Neuronal stem cell (in vitro differentiated cells): ENCODE measurements around the gene CA14.

Source experiments
- DNase-seq: peaks from one replicate; pipeline ENCODE4 v3.0.0-alpha.2; 2013; ENCODE audit warnings: low spot score
- H2AFZ ChIP-seq: one replicate; pipeline ENCODE4 v1.6.1; 2013; ENCODE audit warnings: mild to moderate bottlenecking, low read length, inconsistent platforms
- H2AK5ac ChIP-seq: 2 replicates; pipeline ENCODE4 v1.6.1; 2013; ENCODE audit warnings: low read depth, mild to moderate bottlenecking, inconsistent platforms, low read length, moderate library complexity, mixed read lengths
- H2BK120ac ChIP-seq: 2 replicates; pipeline ENCODE4 v1.6.1; 2013; ENCODE audit warnings: low read depth, mild to moderate bottlenecking, inconsistent platforms, low read length, moderate library complexity, mixed read lengths
- H2BK12ac ChIP-seq: one replicate; pipeline ENCODE4 v1.6.1; 2013; ENCODE audit warnings: low read length, inconsistent platforms
- H2BK15ac ChIP-seq: 2 replicates; pipeline ENCODE4 v1.6.1; 2013; ENCODE audit warnings: mild to moderate bottlenecking, low read length, inconsistent platforms, mixed read lengths
- H2BK5ac ChIP-seq: one replicate; pipeline ENCODE4 v1.6.1; 2013; ENCODE audit warnings: inconsistent platforms, mild to moderate bottlenecking, low read length, moderate library complexity
- H3K14ac ChIP-seq: one replicate; pipeline ENCODE4 v1.6.1; 2013; ENCODE audit warnings: low read length, inconsistent platforms
- H3K18ac ChIP-seq: 2 replicates; pipeline ENCODE4 v1.6.1; 2013; ENCODE audit warnings: low read length, inconsistent platforms
- H3K23ac ChIP-seq: 2 replicates; pipeline ENCODE4 v1.6.1; 2013; ENCODE audit warnings: low read depth, mild to moderate bottlenecking, mixed read lengths, low read length, inconsistent platforms; ENCODE audit not compliant: poor library complexity
- H3K27ac ChIP-seq: replicated peaks from 3 replicates; pipeline ENCODE4 v1.5.1; 2013; ENCODE audit warnings: low read length, inconsistent platforms
- H3K27me3 ChIP-seq, 3 experiments: 2 replicates each; pipeline ENCODE4 v1.6.1; 2013; ENCODE audit warnings: low read length in 3 of 3, mild to moderate bottlenecking in 2 of 3, inconsistent platforms in 1 of 3, low read depth in 1 of 3, mixed read lengths in 1 of 3, moderate library complexity in 1 of 3; ENCODE audit not compliant: control insufficient read depth in 3 of 3, insufficient read depth in 3 of 3
- H3K36me3 ChIP-seq, 2 donors: replicated peaks in 1 of 2; 2 replicates each; pipeline ENCODE4 v1.6.1; 2013; ENCODE audit warnings: low read length in 2 of 2; ENCODE audit not compliant: control insufficient read depth in 2 of 2, insufficient read depth in 2 of 2
- H3K4ac ChIP-seq: 2 replicates; pipeline ENCODE4 v1.6.1; 2013; ENCODE audit warnings: inconsistent platforms, mild to moderate bottlenecking, low read length, moderate library complexity
- H3K4me1 ChIP-seq, 2 donors: 1 replicate in 1 of 2; 2 replicates in 1 of 2; pipeline ENCODE4 v1.6.1; 2013; ENCODE audit warnings: low read length in 2 of 2, low read depth in 1 of 2; ENCODE audit not compliant: control insufficient read depth in 2 of 2, insufficient read depth in 1 of 2
- H3K4me2 ChIP-seq: one replicate; pipeline ENCODE4 v1.6.1; 2013; ENCODE audit warnings: mild to moderate bottlenecking, low read length, inconsistent platforms; ENCODE audit not compliant: insufficient read depth, poor library complexity, severe bottlenecking
- H3K4me3 ChIP-seq, 2 donors: 2 replicates each; pipeline ENCODE4 v1.5.1; 2013; ENCODE audit warnings: low read length in 2 of 2, mild to moderate bottlenecking in 2 of 2, inconsistent platforms in 1 of 2, moderate library complexity in 1 of 2
- H3K79me1 ChIP-seq: one replicate; pipeline ENCODE4 v1.6.1; 2013; ENCODE audit warnings: low read depth, mild to moderate bottlenecking, inconsistent platforms, low read length, moderate library complexity
- H3K9ac ChIP-seq: one replicate; pipeline ENCODE4 v1.6.1; 2013; ENCODE audit warnings: mild to moderate bottlenecking, low read depth, low read length, inconsistent platforms; ENCODE audit not compliant: poor library complexity
- H3K9me3 ChIP-seq, 2 donors: replicated peaks in 1 of 2; 2 replicates each; pipeline versions ENCODE3 to v1.6.1; 2013; ENCODE audit warnings: low read length in 2 of 2, mild to moderate bottlenecking in 2 of 2, inconsistent platforms in 1 of 2, low read depth in 1 of 2, mixed read lengths in 1 of 2, moderate library complexity in 1 of 2; ENCODE audit not compliant: control insufficient read depth in 2 of 2, insufficient read depth in 1 of 2
- H4K8ac ChIP-seq: one replicate; pipeline ENCODE4 v1.6.1; 2013; ENCODE audit warnings: low read depth, mild to moderate bottlenecking, inconsistent platforms, low read length, moderate library complexity
- H4K91ac ChIP-seq: one replicate; pipeline ENCODE4 v1.6.1; 2013; ENCODE audit warnings: low read length, low read depth, mild to moderate bottlenecking, inconsistent platforms; ENCODE audit not compliant: poor library complexity
- WGBS, 2 donors: extraction: QIAGEN DNeasy Blood & Tissue Kit; methylation state at CpG; one replicate each; pipeline ENCODE4 v1.1.7; 2013; ENCODE audit warnings: missing lambda C conversion rate in 2 of 2, mixed read lengths in 1 of 2; ENCODE audit not compliant: insufficient read length in 2 of 2, insufficient replicate concordance in 1 of 2; ENCODE audit errors: extremely low coverage in 2 of 2; 5-methylcytosine and 5-hydroxymethylcytosine counted together

The CA14 gene

GRCh38 chr1:150288822-150289221, 31.2 kb downstream of the CA14 start:
- Histone ChIP-seq H3K14ac (no peak overlapping the region), H3K79me1 (no peaks in the 10 kb centered on the region), H2BK5ac (no peak overlapping the region), H3K27me3 (no peaks in the 10 kb centered on the region), H4K8ac (no peak overlapping the region), H3K9ac (no peak overlapping the region), H2BK15ac (no peak overlapping the region), H3K18ac (no peak overlapping the region), H3K4me3 (no peak overlapping the region), H3K4me2 (no peak overlapping the region), H3K23ac (no peak overlapping the region), H4K91ac (no peak overlapping the region), H3K36me3 (peaks cover 2 to 7% of the 10 kb centered on the region in 2 donors), H3K9me3 (no peaks in the 10 kb centered on the region), H2AFZ (no peak overlapping the region), H2BK12ac (no peak overlapping the region), H3K4ac (no peak overlapping the region), H3K4me1 (peaks cover 2 to 6% of the 10 kb centered on the region in 2 donors), H2BK120ac (no peak overlapping the region), H2AK5ac (no peak overlapping the region), H3K27ac (no peak overlapping the region)
- DNase-seq = no peak
- WGBS, 2 donors = no CpG with 5 or more reads among the region's 4 CpGs

GRCh38 chr1:150293433-150294253, 36.1 kb downstream of the CA14 start, which contains the start of gene MRPS21:
Gene MRPS21 (plus strand): TSS chr1:150293861. CDS start chr1:150294367, 506 bp downstream.
- H3K4me2 ChIP-seq = peak within 1 kb of the TSS; percentile 80
- H2BK15ac ChIP-seq = no peak within 1 kb of the TSS
- peaks cover 9% of the 10 kb centered on the region for H3K79me1 ChIP-seq
- H2AFZ ChIP-seq = peak within 1 kb of the TSS; percentile 81
- H3K27ac ChIP-seq = peak within 1 kb of the TSS; percentile 66
- no peak within 1 kb of the TSS for H2BK12ac ChIP-seq
- no peak within 1 kb of the TSS for H2BK5ac ChIP-seq
- peak; percentile 78 for DNase-seq
- H2AK5ac ChIP-seq = peak within 1 kb of the TSS; percentile 3
- no peak within 1 kb of the TSS for H2BK120ac ChIP-seq
- H3K4me3 ChIP-seq = peak within 1 kb of the TSS; percentile 71 to 94
- H4K8ac ChIP-seq = no peak within 1 kb of the TSS
- peak within 1 kb of the TSS; percentile 15 for H3K18ac ChIP-seq
- H3K4me1 ChIP-seq = peaks cover 2 to 9% of the 10 kb centered on the region in 2 donors
- H3K36me3 ChIP-seq = peaks cover 8 to 33% of the 10 kb centered on the region in 2 donors
- H3K14ac ChIP-seq = no peak within 1 kb of the TSS
- H3K4ac ChIP-seq = peak within 1 kb of the TSS; percentile 47
- no peak within 1 kb of the TSS for H4K91ac ChIP-seq
- no CpG with 5 or more reads among the region's 43 CpGs for WGBS, 2 donors
- no peaks in the 10 kb centered on the region for H3K9me3 ChIP-seq
- peak within 1 kb of the TSS; percentile 45 for H3K9ac ChIP-seq
- no peaks in the 10 kb centered on the region for H3K27me3 ChIP-seq
- peak within 1 kb of the TSS; percentile 14 for H3K23ac ChIP-seq

GRCh38 chr1:150295476-150295875, 37.9 kb downstream of the CA14 start:
- no peak overlapping the region for H2BK12ac ChIP-seq
- WGBS, 2 donors = 100% methylated on average over 1 of the region's 2 CpGs; no CpG with 5 or more reads in 1 of the 2 donors
- no peak overlapping the region for H2AFZ ChIP-seq
- H3K4me3 ChIP-seq = no peak overlapping the region
- H2BK5ac ChIP-seq = no peak overlapping the region
- H3K4me1 ChIP-seq = peaks cover 2 to 9% of the 10 kb centered on the region in 2 donors
- H3K27me3 ChIP-seq = no peaks in the 10 kb centered on the region
- H3K4ac ChIP-seq = no peak overlapping the region
- H3K36me3 ChIP-seq = peaks cover 9 to 51% of the 10 kb centered on the region in 2 donors
- H4K8ac ChIP-seq = no peak overlapping the region
- no peak overlapping the region for H4K91ac ChIP-seq
- no peaks in the 10 kb centered on the region for H3K9me3 ChIP-seq
- DNase-seq = no peak
- no peak overlapping the region for H3K27ac ChIP-seq
- H2AK5ac ChIP-seq = no peak overlapping the region
- no peak overlapping the region for H3K4me2 ChIP-seq
- no peak overlapping the region for H3K14ac ChIP-seq
- H3K79me1 ChIP-seq = peaks cover 9% of the 10 kb centered on the region
- H3K9ac ChIP-seq = no peak overlapping the region
- no peak overlapping the region for H2BK120ac ChIP-seq
- H2BK15ac ChIP-seq = no peak overlapping the region
- no peak overlapping the region for H3K23ac ChIP-seq
- H3K18ac ChIP-seq = no peak overlapping the region

- Histone ChIP-seq H3K18ac (no peak overlapping the region), H3K27ac (no peak overlapping the region), H4K91ac (no peak overlapping the region), H2AK5ac (no peak overlapping the region), H3K4me1 (no peaks in the 10 kb centered on the region), H4K8ac (no peak overlapping the region), H3K4ac (no peak overlapping the region), H3K27me3 (no peaks in the 10 kb centered on the region), H3K4me2 (no peak overlapping the region), H3K79me1 (peaks cover 7% of the 10 kb centered on the region), H2BK15ac (no peak overlapping the region), H3K9me3 (no peaks in the 10 kb centered on the region), H3K23ac (no peak overlapping the region), H2BK5ac (no peak overlapping the region), H2BK120ac (no peak overlapping the region), H3K36me3 (peaks cover 23 to 88% of the 10 kb centered on the region in 2 donors), H3K4me3 (no peak overlapping the region), H2BK12ac (no peak overlapping the region), H2AFZ (no peak overlapping the region), H3K14ac (no peak overlapping the region), H3K9ac (no peak overlapping the region)
- no CpG with 5 or more reads among the region's 3 CpGs for WGBS, 2 donors
- no peak for DNase-seq
Measured at GRCh38 chr1:150299716-150300115, 42.1 kb downstream of the CA14 start.
